VCaP (cell line): ENCODE measurements around the gene VCP.

Experiments used
- H3K27ac ChIP-seq: fragments of 450-650 bp; 2 replicates; pipeline ENCODE4 v1.5.1; 2017
- TF ChIP-seq, protein P1 (sequence below): fragments of 450-650 bp; conservative IDR thresholded peaks from 2 replicates; pipeline ENCODE4 v1.5.1; 2017; ENCODE audit warnings: mild to moderate bottlenecking, moderate library complexity

Gene VCP

DNA sequence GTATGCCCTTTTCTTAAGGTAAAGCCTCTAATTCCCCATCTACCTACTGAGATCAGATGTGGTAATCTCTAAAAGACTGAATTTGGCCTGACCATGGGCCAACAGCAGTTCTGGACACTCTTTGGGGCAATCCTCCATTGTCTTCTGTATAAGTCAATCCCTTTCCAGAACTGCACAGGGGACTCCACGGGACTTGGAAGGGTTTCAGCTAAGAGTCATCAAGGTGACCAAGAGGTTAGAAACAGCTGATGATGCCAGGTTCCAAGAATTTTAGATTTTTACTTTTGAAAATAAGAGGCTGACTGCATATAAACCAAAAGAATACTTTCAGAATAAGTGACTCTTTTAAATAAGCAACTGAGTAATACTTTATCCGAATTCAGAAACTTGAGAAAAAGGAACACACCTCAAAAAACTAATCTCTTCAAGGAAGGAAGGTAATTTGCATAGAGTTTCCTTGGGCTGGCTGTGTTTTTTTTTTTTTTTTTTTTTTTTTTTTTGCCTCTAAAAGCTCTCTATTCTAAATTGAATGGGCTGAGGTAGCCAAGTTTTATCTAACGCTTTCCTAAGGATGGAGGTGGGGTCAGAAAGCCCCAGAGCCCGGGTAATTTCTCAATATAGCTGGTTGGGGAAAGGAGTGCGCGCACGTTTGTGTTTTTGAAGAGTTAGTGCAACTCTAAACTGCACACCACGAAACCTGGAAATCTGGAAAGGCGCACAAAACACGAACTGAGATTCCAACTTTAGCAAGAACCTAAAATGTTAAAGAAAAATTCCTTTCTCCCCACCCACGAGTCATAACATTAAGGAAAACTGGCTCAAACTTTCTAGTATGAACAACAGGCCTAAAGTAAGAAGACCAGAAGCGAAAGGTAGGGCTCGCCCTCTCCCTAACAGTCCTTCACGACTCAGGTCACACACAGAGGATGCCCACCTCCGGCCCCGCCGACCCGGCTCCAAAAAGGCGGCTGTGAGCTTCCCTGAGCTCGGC, 1.3 kb downstream of the VCP start:
- TF ChIP-seq, protein P1, sequence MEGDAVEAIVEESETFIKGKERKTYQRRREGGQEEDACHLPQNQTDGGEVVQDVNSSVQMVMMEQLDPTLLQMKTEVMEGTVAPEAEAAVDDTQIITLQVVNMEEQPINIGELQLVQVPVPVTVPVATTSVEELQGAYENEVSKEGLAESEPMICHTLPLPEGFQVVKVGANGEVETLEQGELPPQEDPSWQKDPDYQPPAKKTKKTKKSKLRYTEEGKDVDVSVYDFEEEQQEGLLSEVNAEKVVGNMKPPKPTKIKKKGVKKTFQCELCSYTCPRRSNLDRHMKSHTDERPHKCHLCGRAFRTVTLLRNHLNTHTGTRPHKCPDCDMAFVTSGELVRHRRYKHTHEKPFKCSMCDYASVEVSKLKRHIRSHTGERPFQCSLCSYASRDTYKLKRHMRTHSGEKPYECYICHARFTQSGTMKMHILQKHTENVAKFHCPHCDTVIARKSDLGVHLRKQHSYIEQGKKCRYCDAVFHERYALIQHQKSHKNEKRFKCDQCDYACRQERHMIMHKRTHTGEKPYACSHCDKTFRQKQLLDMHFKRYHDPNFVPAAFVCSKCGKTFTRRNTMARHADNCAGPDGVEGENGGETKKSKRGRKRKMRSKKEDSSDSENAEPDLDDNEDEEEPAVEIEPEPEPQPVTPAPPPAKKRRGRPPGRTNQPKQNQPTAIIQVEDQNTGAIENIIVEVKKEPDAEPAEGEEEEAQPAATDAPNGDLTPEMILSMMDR: no peak
- H3K27ac ChIP-seq: peak overlapping the region; percentile 100

DNA sequence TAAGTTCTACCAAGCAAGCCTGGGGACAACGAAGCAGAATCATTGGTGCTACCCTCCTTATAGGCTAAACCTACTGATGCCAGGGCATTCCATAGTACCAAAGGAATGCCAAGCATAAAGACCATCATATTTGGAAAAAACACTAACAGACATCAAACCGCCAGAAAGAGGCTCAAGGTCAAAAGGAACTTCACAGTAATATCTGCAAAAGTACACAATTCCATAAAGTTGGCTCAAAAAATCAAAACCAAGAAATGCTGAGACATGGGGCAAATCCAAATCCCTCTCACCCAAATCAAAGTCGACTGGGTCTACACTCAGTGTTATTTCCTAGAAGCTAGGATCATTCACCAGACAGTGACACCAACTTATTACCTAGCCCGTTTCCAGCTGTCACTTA, 3.4 kb downstream of the VCP start:
- TF ChIP-seq, protein P1: no peak
- H3K27ac ChIP-seq: peak overlapping the region; percentile 100; the same call in 1 of the 2 replicates

DNA sequence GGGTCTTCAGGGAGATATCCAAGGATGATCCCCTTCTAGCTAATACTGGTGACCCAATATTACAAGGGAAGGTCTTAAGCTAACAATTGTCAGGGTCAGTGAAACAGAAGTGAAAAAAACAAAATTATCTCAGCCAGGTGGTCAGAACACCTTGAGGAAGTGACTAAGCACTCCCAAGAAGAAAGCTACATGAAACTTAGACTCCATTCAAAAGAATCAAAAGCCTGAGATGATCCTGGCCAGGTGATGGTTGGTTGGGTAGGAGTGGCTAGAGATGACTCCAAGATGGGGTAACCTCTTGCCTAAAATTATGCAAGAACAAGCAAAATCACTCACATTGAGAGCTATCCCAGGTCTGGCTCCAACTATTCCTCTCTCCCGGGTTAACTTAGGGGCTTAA, 5.4 kb downstream of the VCP start:
- no peak overlapping the region for H3K27ac ChIP-seq
- TF ChIP-seq, protein P1: no peak

DNA sequence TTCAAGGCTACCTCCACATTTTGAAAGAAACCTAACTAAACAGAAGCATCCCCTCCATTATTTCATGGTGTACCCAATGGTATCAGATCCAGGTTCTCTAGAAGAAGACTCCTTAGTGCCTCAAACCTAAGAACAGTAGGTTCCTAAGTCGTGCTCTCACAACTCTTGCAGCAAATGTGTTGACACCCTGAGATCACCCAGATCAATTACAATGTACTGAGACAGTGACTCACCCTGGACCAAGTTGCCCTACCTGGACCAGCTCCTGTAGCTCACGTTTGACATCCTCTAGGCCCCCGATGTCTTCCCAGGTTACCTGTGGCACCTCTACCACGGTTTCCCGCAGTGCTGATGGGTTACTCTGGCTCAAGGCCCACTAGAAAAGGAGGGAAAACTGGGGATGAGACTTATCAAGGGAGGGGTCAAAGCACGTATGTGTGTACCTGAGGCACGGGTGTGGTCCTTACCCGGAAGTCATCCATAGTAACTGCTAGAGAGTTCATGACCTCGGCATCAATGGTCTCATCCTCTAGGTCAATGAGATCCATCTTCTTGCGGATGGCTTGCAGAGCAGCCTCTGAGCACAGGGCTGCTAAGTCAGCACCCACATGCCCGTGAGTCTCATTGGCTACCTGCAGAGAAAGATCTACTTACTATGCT, 11.7 kb downstream of the VCP start:
- TF ChIP-seq, protein P1: no peak
- H3K27ac ChIP-seq: no peak overlapping the region

DNA sequence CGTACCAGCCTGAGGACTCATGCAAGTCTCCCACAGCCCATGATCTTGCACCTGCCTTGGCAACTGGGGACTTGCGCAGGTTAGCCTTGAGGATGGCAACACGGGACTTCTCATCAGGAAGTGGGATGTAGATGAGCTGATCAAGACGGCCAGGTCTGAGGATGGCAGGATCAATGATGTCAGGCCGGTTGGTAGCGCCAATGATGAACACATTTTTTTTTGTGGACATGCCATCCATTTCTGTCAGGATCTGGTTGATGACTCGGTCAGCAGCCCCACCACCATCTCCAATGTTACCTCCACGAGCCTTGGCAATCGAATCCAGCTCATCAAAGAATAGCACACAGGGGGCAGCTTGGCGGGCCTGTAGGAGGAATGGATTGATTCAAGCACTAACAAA, 13.0 kb downstream of the VCP start:
- TF ChIP-seq, protein P1: no peak
- H3K27ac ChIP-seq: no peak overlapping the region

DNA sequence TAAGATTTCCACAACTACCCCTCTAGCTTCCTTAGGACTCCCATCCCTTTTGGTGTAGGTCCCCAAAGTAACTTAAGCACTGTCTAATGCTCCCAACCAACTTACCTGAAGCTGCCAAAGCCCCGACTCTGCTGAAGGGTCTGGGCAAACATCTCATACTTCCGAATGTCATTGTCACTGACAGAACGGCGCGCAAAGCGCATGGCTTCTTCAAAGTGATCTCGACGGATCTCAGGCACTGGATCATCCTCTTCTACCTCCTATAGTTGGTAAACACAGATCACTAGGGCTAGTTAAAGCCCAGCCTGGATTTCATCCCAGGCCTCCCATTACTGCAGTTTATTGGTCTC, 15.2 kb downstream of the VCP start:
- TF ChIP-seq, protein P1: no peak
- H3K27ac ChIP-seq: no peak overlapping the region

DNA sequence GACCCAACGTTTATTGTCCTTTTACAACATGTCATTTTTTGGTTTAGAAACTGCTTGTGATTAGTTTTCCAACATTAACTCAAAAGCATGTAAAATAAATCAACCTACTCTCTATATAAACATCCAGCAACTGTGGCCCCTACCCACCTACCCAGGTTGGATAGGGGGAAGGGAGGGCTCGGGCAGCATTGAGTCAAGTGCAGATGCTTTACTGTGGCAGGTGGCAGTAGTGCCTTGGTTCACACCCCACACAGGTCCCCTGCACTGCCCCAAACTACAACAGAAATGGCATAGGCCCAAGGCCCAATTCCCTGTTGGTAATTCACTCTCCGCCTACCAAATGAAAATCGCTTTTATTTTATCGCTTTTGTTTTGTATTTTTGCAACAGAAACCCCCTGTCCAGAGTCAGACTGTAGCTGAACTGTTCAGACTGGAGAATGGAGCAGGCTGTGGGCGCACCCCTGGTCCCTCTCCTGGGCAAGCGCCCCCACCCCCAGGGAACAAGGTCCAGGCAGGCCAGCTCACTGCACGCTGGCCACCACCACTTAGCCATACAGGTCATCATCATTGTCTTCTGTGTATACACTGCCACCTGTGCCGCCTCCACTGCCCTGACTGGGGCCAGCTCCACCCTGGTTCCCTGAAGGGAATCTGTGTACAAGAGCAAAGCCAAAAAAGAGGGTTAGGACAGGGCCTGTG, 15.7 kb downstream of the VCP start:
- no peak overlapping the region for H3K27ac ChIP-seq
- TF ChIP-seq, protein P1: no peak
